Nephron (organoid): ENCODE data around the gene OR51E1.

Experiments
- H3K27ac Mint-ChIP-seq, 3 experiments: 2 replicates each; pipeline ENCODE4 v1.8.0; 2020; ENCODE audit warnings: mixed read lengths in 3 of 3, mild to moderate bottlenecking in 2 of 3, moderate library complexity in 1 of 3
- H3K27me3 Mint-ChIP-seq: 2 replicates; pipeline ENCODE4 v1.8.0; 2021; ENCODE audit warnings: low read depth, mild to moderate bottlenecking, moderate library complexity, mixed read lengths
- H3K36me3 Mint-ChIP-seq: 2 replicates; pipeline ENCODE4 v1.8.0; 2020; ENCODE audit warnings: low read depth, mixed read lengths
- H3K4me1 Mint-ChIP-seq: 2 replicates; pipeline ENCODE4 v1.8.0; 2020; ENCODE audit warnings: mixed read lengths
- H3K4me3 Mint-ChIP-seq, 3 experiments: 2 replicates each; pipeline ENCODE4 v1.8.0; 2020; ENCODE audit warnings: mild to moderate bottlenecking in 3 of 3, mixed read lengths in 3 of 3, moderate library complexity in 2 of 3
- H3K9me3 Mint-ChIP-seq: 2 replicates; pipeline ENCODE4 v1.8.0; 2020; ENCODE audit warnings: mixed read lengths
- TF ChIP-seq, protein P1 (sequence below), 3 experiments: fragments of 200-600 bp; sonication (generic); IDR thresholded peaks; one replicate each; pipeline ENCODE4 v1.5.0; 2021; ENCODE audit warnings: antibody characterized with exemption in 3 of 3; ENCODE audit not compliant: unreplicated experiment in 3 of 3

The OR51E1 gene

DNA sequence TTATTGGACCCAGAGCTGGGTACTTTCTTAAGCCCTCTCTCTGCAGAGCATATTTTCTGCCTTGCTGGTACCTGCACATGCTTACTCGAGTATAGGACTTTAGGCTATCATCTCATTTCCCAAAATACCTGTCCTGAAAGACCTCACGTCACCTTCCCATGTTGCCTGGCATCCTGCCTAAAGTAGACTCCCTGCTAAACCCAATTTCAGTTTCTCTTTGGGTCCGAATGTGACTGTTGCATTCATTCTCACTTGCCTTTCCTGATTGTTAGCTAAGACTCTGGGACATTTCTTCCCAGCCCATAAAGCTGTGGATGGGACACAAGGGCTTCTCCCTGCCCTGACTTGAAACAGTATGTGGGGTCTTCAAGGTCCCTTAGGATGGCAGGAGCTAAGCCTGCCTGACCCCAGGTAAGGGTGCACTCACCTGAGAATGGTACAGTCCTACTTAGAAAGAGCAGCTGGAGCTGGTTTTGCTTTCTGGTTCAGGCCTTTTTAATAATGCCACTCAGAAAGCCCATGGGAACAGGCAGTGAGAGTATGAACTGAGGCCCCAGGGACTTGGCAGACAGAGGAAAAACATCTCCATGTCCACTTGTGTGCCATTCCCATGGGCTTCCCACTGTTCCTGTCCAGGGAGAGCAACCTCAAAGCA is 41.0 kb downstream of the OR51E1 start:
- TF ChIP-seq, protein P1, sequence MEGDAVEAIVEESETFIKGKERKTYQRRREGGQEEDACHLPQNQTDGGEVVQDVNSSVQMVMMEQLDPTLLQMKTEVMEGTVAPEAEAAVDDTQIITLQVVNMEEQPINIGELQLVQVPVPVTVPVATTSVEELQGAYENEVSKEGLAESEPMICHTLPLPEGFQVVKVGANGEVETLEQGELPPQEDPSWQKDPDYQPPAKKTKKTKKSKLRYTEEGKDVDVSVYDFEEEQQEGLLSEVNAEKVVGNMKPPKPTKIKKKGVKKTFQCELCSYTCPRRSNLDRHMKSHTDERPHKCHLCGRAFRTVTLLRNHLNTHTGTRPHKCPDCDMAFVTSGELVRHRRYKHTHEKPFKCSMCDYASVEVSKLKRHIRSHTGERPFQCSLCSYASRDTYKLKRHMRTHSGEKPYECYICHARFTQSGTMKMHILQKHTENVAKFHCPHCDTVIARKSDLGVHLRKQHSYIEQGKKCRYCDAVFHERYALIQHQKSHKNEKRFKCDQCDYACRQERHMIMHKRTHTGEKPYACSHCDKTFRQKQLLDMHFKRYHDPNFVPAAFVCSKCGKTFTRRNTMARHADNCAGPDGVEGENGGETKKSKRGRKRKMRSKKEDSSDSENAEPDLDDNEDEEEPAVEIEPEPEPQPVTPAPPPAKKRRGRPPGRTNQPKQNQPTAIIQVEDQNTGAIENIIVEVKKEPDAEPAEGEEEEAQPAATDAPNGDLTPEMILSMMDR (IDR thresholded peaks at IDR 0.05; ENCODE audit: unreplicated experiment in 3 of 3), result no peak
- Mint-ChIP-seq H3K4me1 (peaks cover 5% of the 10 kb centered on the region), H3K27me3 (no peaks in the 10 kb centered on the region), H3K36me3 (no peaks in the 10 kb centered on the region), H3K4me3 (no peak overlapping the region), H3K9me3 (no peaks in the 10 kb centered on the region), H3K27ac (no peak overlapping the region)

DNA sequence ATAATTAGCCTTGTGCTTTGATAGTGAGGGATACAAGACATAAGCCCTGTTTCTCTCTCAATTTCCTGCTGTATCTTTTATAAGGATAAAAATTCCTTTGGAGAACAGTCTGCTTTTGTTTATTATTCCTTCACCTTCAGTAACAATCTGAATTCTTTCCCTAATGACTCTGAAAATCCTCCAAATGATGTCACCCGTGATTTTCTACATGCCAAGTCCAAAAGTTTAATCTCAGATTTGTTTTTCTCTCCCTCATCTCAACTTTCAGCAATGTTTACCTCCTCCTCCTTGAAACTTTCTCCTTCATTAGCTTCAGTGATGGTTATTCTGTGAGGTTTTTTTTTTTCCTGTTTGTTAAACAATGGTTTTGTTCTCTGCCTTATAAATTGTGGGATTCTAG is 51.7 kb downstream of the OR51E1 start:
- no peaks in the 10 kb centered on the region for H3K4me1 Mint-ChIP-seq
- no peak overlapping the region for H3K4me3 Mint-ChIP-seq
- H3K36me3 Mint-ChIP-seq, result no peaks in the 10 kb centered on the region
- H3K27me3 Mint-ChIP-seq, result no peaks in the 10 kb centered on the region
- H3K27ac Mint-ChIP-seq, result no peak overlapping the region
- TF ChIP-seq, protein P1 (IDR thresholded peaks at IDR 0.05; ENCODE audit: unreplicated experiment in 3 of 3), result no peak
- H3K9me3 Mint-ChIP-seq, result no peaks in the 10 kb centered on the region

DNA sequence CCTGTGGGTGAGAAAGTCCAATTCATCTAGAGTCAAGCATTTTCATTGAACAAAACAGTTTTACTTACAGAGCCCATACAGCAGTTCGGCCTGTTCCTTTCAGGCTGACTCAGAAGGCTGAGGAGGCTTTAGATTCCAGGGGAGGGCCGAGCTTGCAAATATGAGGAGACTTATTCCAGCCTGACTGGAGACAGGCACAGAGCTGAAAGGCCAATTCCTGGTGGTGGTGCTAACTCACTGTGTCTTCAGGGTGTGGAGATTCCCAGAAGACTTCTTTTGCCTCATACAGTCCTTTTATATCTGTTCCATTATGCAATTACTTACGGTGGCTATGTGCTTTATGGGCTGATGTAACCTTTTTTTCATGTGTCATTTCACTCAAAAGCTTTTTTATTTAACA is 53.8 kb downstream of the OR51E1 start, which contains the start of gene OR51E2:
OR51E2 (minus strand) TSS at position 269 of the 400 bp plus-strand sequence. CDS start 15,142 bp downstream, outside the sequence.
- no peak within 1 kb of the TSS for H3K4me3 Mint-ChIP-seq
- H3K36me3 Mint-ChIP-seq, result no peaks in the 10 kb centered on the region
- no peaks in the 10 kb centered on the region for H3K27me3 Mint-ChIP-seq
- H3K9me3 Mint-ChIP-seq, result no peaks in the 10 kb centered on the region
- peak within 1 kb of the TSS in 1 of 3 experiments; percentile 50 for H3K27ac Mint-ChIP-seq
- TF ChIP-seq, protein P1 (IDR thresholded peaks at IDR 0.05; ENCODE audit: unreplicated experiment in 3 of 3), result no peak
- peaks cover 6% of the 10 kb centered on the region for H3K4me1 Mint-ChIP-seq

DNA sequence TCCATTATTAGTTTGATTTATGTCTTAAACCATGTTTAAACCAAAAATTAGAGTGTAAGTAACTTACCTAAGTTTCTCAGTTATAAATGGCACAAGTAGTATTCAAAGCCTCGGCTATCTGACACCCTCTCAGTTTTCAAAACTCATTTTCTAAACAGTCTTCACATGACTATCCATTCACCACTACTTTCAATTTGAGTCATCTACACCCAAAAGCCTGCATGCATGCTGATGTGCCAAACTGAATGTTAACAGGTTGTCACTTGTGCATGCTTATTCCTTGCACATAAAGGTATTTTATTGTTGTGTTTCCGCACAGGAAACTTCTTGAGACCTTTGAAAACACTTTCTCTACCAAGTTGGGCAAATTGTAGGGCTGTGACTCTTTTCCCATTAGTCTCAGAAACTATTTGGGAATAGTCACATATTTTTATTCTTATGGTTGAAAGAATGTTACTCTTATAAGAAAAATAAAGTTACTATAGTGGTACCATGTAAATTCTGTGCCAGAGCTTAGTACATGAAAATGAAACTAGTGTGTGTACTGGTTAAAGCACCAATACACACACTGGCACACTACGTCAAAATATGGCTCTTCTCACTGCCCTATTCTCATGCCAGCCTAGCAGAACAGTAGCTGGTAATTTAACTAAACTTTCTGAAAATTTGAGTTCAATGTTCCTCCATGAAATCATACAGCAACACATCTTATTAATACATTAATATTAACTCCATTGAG is 56.1 kb downstream of the OR51E1 start:
- H3K36me3 Mint-ChIP-seq, result no peaks in the 10 kb centered on the region
- no peak overlapping the region for H3K27ac Mint-ChIP-seq
- no peaks in the 10 kb centered on the region for H3K9me3 Mint-ChIP-seq
- TF ChIP-seq, protein P1 (IDR thresholded peaks at IDR 0.05; ENCODE audit: unreplicated experiment in 3 of 3), result no peak
- H3K4me1 Mint-ChIP-seq, result peaks cover 26% of the 10 kb centered on the region
- H3K4me3 Mint-ChIP-seq, result no peak overlapping the region
- H3K27me3 Mint-ChIP-seq, result no peaks in the 10 kb centered on the region

DNA sequence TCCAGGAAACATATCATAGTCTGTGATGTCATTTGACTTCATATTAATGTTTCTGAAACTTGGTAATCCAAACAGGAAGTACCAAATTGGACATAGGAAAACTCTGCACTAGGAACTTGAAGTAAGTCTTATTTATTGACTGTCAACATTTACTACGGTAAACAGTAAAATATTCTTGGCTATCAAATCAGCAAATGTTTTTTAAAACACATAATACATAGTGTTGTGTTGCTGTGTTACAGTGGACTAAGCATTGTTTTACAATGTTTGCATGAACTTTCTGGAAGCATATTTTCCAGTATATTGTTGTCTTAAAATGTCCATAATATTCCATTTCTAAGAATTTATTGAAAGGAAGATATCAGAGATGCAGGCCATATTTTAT is 56.6 kb downstream of the OR51E1 start:
- TF ChIP-seq, protein P1 (IDR thresholded peaks at IDR 0.05; ENCODE audit: unreplicated experiment in 3 of 3), result no peak
- Mint-ChIP-seq H3K36me3 (no peaks in the 10 kb centered on the region), H3K27ac (no peak overlapping the region), H3K9me3 (no peaks in the 10 kb centered on the region), H3K27me3 (no peaks in the 10 kb centered on the region), H3K4me1 (peaks cover 31% of the 10 kb centered on the region), H3K4me3 (no peak overlapping the region)
